Cardiac muscle cell (in vitro differentiated cells and primary cell): ENCODE data around the gene DHRSX. TPM values are rescaled to one million over a fixed set of nuclear protein-coding genes. Genes with fewer than 3 reads are reported as not detected.

Experiments
- DNase-seq, 2 donors: peaks; one replicate each; pipeline versions ENCODE4 v3.0.0 to v3.0.0-alpha.2; 2010 to 2017; ENCODE audit warnings: low read depth in 1 of 2, low spot score in 1 of 2
- H3K27ac ChIP-seq: fragments of 200-600 bp; sonication (generic); 2 replicates; pipeline ENCODE4 v1.5.1; 2016
- H3K27me3 ChIP-seq: fragments of 200-600 bp; sonication (generic); 2 replicates; pipeline ENCODE4 v1.6.0; 2016; ENCODE audit warnings: control low read depth
- H3K36me3 ChIP-seq: fragments of 200-600 bp; sonication (generic); 2 replicates; pipeline ENCODE4 v1.5.1; 2016; ENCODE audit warnings: control low read depth
- H3K4me1 ChIP-seq: fragments of 200-600 bp; sonication (generic); 2 replicates; pipeline ENCODE4 v1.8.1; 2017; ENCODE audit warnings: low read depth, mild to moderate bottlenecking, mixed run types
- H3K4me3 ChIP-seq: fragments of 200-600 bp; sonication (generic); 2 replicates; pipeline ENCODE4 v1.5.1; 2016; ENCODE audit warnings: mild to moderate bottlenecking
- H3K9me3 ChIP-seq: fragments of 200-600 bp; sonication (generic); 2 replicates; pipeline ENCODE4 v1.5.1; 2017; ENCODE audit warnings: low read depth, mild to moderate bottlenecking, control low read depth
- polyA plus RNA-seq: library from polyadenylated mRNA; unstranded; fragments of >200 nt; fragmentation: Nextera tagmentation; extraction: Ambion mirVana; gene quantifications from 2 replicates; pipeline ENCODE4 v1.2.1, GENCODE V29; 2016
- total RNA-seq: library from RNA; depleted of rRNA; stranded (reverse); fragments of >200 nt; gene quantifications from 2 replicates; pipeline ENCODE4 v1.2.3, GENCODE V29; 2016
- TF ChIP-seq, protein P1 (sequence below): IDR thresholded peaks from 2 replicates; pipeline ENCODE4 v1.5.1; 2012; ENCODE audit warnings: low read depth, mild to moderate bottlenecking, low read length

The DHRSX gene
- total and polyA plus RNA-seq, 2 experiments from 2014 or later: 20.4 to 33.4 TPM

DNA sequence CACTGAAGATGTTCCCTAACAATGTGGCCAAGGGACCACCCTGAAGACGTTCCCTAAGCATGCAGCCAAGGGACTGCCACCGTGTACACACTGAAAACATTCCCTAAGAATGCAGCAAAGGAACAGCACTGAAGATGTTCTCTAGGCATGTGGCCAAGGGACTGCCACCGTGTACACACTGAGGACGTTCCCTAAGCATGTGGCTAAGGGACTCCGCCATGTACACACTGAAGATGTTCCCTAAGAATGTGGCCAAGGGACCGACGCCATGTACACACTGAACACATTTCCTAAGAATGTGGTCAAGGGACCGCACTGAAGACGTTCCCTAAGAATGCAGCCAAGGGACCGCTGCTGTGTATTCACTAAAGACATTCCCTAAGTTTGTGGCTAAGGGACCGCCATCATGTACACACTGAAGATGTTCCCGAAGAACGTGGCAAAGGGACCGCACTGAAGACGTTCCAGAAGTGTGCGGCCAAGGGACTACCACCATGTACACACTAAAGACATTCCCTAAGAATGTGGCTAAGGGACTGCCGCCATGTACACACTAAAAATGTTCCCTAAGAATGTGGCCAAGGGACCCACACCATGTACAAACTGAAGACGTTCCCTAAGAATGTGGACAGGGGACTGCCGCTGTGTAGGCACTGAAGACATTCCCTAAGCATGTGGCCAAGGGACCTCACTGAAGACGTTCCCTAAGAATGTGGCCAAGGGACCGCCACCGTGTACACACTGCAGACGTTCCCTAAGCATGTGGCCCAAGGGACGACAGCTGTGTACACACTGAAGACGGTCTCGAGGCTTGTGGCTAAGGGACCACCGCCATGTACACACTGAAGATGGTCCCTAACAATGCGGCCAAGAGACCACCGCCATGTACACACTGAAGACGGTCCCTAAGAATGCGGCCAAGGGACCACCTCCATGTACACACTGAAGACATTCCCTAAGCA is 54.8 kb downstream of the DHRSX start:
- TF ChIP-seq, protein P1, sequence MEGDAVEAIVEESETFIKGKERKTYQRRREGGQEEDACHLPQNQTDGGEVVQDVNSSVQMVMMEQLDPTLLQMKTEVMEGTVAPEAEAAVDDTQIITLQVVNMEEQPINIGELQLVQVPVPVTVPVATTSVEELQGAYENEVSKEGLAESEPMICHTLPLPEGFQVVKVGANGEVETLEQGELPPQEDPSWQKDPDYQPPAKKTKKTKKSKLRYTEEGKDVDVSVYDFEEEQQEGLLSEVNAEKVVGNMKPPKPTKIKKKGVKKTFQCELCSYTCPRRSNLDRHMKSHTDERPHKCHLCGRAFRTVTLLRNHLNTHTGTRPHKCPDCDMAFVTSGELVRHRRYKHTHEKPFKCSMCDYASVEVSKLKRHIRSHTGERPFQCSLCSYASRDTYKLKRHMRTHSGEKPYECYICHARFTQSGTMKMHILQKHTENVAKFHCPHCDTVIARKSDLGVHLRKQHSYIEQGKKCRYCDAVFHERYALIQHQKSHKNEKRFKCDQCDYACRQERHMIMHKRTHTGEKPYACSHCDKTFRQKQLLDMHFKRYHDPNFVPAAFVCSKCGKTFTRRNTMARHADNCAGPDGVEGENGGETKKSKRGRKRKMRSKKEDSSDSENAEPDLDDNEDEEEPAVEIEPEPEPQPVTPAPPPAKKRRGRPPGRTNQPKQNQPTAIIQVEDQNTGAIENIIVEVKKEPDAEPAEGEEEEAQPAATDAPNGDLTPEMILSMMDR: no peak
- H3K27ac ChIP-seq: no peak overlapping the region
- no peak overlapping the region for H3K4me3 ChIP-seq
- H3K27me3 ChIP-seq: no peaks in the 10 kb centered on the region
- DNase-seq: no peak
- no peaks in the 10 kb centered on the region for H3K9me3 ChIP-seq
- no peaks in the 10 kb centered on the region for H3K4me1 ChIP-seq
- no peaks in the 10 kb centered on the region for H3K36me3 ChIP-seq

DNA sequence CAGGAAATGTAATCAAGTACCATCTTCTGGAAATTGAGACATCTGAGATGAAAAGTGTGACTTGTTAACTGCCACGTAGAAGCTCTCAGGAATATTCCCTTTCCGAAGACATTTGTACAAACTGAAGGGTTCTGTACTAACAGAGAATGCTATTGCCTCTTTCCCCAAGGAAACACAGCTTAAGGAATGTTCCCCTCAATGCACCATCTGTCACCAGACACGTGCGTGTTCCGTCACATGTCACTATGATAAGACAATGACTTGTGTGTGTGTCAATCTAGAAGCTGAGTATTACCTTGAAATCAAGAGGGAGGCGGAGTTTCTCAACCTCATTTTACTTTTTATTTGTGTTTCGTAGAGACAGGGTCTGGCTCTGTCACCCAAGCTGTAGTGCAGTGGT is 58.1 kb downstream of the DHRSX start:
- TF ChIP-seq, protein P1: no peak
- no peaks in the 10 kb centered on the region for H3K36me3 ChIP-seq
- H3K27me3 ChIP-seq: no peaks in the 10 kb centered on the region
- no peak for DNase-seq
- no peak overlapping the region for H3K4me3 ChIP-seq
- H3K4me1 ChIP-seq: no peaks in the 10 kb centered on the region
- H3K27ac ChIP-seq: peak overlapping the region; percentile 46
- H3K9me3 ChIP-seq: no peaks in the 10 kb centered on the region

GRCh38 chrX:2441466-2441865 is 59.3 kb downstream of the DHRSX start:
- no peak overlapping the region for H3K27ac ChIP-seq
- TF ChIP-seq, protein P1: no peak
- H3K9me3 ChIP-seq: no peaks in the 10 kb centered on the region

DNA sequence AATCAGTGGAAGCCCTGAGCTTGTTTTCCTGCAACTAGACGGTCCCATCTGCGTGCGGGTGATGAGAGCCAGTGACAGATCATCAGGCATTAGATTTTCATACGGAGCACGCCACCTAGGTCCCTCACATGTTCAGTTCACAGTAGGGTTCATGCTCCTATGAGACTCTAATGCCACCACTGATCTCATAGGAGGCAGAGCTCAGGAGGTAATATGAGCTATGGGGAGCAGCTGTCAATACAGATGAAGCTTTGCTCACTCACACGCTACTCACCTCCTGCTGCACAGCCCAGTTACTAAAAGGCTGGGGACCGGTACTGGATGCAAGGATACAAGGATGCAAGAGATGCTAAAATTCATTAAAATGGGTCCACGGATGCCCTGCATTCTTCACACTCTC is 61.2 kb downstream of the DHRSX start:
- no peaks in the 10 kb centered on the region for H3K36me3 ChIP-seq
- H3K4me1 ChIP-seq: no peaks in the 10 kb centered on the region
- H3K27ac ChIP-seq: no peak overlapping the region
- no peak for DNase-seq
- H3K27me3 ChIP-seq: no peaks in the 10 kb centered on the region
- TF ChIP-seq, protein P1: no peak
- H3K9me3 ChIP-seq: no peaks in the 10 kb centered on the region
- H3K4me3 ChIP-seq: no peak overlapping the region

More at GRCh38 chrX:2441466-2441865, 59.3 kb downstream of the DHRSX start:
- no peak overlapping the region for H3K4me3 ChIP-seq
- no peaks in the 10 kb centered on the region for H3K4me1 ChIP-seq
- H3K27me3 ChIP-seq: no peaks in the 10 kb centered on the region
- H3K36me3 ChIP-seq: no peaks in the 10 kb centered on the region
- no peak for DNase-seq

GRCh38 chrX:2435465-2435864 is 65.3 kb downstream of the DHRSX start:
- Histone ChIP-seq H3K36me3 (no peaks in the 10 kb centered on the region), H3K27me3 (no peaks in the 10 kb centered on the region), H3K4me3 (no peak overlapping the region), H3K9me3 (no peaks in the 10 kb centered on the region), H3K27ac (no peak overlapping the region), H3K4me1 (no peaks in the 10 kb centered on the region)
- no peak for DNase-seq
- TF ChIP-seq, protein P1: no peak
